Measurements from ENCODE around the gene RPL26.

DNA sequence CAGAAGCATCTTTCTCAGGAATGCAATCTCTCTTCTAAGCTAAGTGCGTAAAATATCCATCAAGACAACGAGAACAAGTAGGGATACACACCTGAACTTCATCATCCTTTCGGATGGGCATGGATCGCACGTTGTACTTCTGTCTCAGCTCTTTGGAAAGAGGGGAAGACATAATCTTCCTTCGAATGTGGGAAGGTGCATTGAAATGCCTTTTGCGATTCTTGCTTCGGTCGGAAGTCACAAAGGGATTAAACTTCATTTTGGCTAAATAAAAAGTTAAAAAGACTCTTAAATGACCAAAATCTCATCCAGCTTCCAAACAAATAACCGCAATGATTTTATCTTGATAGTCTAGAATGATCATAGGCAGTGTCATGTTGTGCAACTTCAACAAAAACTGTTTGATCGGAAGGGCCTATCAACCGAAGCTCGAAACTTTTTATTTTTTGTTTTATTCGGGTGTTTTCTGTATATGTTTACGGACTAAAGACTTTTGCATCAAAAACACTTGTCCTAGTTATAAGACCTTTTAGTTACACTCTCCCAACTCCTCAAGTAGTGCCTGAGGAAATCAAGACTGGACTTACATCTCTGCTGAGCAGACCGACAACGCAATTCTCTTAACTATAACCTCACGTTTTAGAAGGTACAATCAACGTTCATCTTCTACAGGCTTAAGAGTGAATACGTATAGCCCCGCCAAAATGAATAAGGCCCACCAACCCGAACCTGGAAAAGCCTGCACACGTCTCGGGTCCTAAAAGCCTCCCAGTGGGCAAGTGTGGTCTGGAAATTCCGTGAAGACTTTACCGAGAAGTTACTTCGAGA lies 727 bp downstream of the RPL26 start:
- TF ChIP-seq, protein P1, sequence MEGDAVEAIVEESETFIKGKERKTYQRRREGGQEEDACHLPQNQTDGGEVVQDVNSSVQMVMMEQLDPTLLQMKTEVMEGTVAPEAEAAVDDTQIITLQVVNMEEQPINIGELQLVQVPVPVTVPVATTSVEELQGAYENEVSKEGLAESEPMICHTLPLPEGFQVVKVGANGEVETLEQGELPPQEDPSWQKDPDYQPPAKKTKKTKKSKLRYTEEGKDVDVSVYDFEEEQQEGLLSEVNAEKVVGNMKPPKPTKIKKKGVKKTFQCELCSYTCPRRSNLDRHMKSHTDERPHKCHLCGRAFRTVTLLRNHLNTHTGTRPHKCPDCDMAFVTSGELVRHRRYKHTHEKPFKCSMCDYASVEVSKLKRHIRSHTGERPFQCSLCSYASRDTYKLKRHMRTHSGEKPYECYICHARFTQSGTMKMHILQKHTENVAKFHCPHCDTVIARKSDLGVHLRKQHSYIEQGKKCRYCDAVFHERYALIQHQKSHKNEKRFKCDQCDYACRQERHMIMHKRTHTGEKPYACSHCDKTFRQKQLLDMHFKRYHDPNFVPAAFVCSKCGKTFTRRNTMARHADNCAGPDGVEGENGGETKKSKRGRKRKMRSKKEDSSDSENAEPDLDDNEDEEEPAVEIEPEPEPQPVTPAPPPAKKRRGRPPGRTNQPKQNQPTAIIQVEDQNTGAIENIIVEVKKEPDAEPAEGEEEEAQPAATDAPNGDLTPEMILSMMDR (IDR thresholded peaks at IDR 0.05), result no peak
- TF ChIP-seq POLR2A (IDR thresholded peaks at IDR 0.05), result no peak

Measured in uterus (tissue), 2 donors.